GM19438 (cell line): Measurements from ENCODE around the gene PXT1.
"Not testable (repeated sequence)": the region's sequence is repeated elsewhere in the genome, so short reads cannot be mapped to it uniquely, and the experiment has no call there.

ENCODE experiments used
- ATAC-seq: cut with Tn5 transposase; IDR thresholded peaks from one replicate; pipeline ENCODE4 v1.9.1; 2021; ENCODE audit warnings: low read depth; ENCODE audit not compliant: unreplicated experiment

Gene PXT1

GRCh38 chr6:36442671-36443470, at the start of gene PXT1, which contains the start of gene KCTD20:
PXT1 (minus strand) TSS chr6:36442854; CDS start chr6:36426082, 16,772 bp downstream.
KCTD20 (plus strand) TSS chr6:36443000; CDS start chr6:36470098, 27,098 bp downstream.
- ATAC-seq, result peak; percentile 80

GRCh38 chr6:36492092-36492491, 49.4 kb upstream of the PXT1 start:
- no peak for ATAC-seq

- no peak for ATAC-seq
Measured at GRCh38 chr6:36491378-36491965, 48.8 kb upstream of the PXT1 start.

- ATAC-seq, result no peak
Measured at GRCh38 chr6:36489426-36489825, 46.8 kb upstream of the PXT1 start.

- no peak for ATAC-seq
Measured at GRCh38 chr6:36488221-36488620, 45.6 kb upstream of the PXT1 start.

- no peak for ATAC-seq
Measured at GRCh38 chr6:36487698-36488097, 45.0 kb upstream of the PXT1 start.

GRCh38 chr6:36484736-36485135, 42.1 kb upstream of the PXT1 start:
- ATAC-seq, result no peak

GRCh38 chr6:36483326-36483725, 40.7 kb upstream of the PXT1 start:
- ATAC-seq, result not testable (repeated sequence)

GRCh38 chr6:36479256-36479655, 36.6 kb upstream of the PXT1 start:
- ATAC-seq, result no peak

GRCh38 chr6:36478051-36478526, 35.4 kb upstream of the PXT1 start:
- ATAC-seq, result no peak

GRCh38 chr6:36469946-36470345, 27.3 kb upstream of the PXT1 start:
- no peak for ATAC-seq

- ATAC-seq, result no peak
Measured at GRCh38 chr6:36469148-36469661, 26.6 kb upstream of the PXT1 start.

GRCh38 chr6:36467625-36468024, 25.0 kb upstream of the PXT1 start:
- ATAC-seq, result no peak

GRCh38 chr6:36464233-36464632, 21.6 kb upstream of the PXT1 start:
- no peak for ATAC-seq

- ATAC-seq, result no peak
Measured at GRCh38 chr6:36463676-36464075, 21.0 kb upstream of the PXT1 start.

GRCh38 chr6:36461646-36462045, 19.0 kb upstream of the PXT1 start:
- ATAC-seq, result no peak

GRCh38 chr6:36460916-36461315, 18.3 kb upstream of the PXT1 start:
- ATAC-seq, result no peak

- no peak for ATAC-seq
Measured at GRCh38 chr6:36459501-36459900, 16.8 kb upstream of the PXT1 start.

- no peak for ATAC-seq
Measured at GRCh38 chr6:36455486-36456027, 12.9 kb upstream of the PXT1 start.

GRCh38 chr6:36452897-36453296, 10.2 kb upstream of the PXT1 start:
- ATAC-seq, result not testable (repeated sequence)

GRCh38 chr6:36449173-36449572, 6.5 kb upstream of the PXT1 start:
- not testable (repeated sequence) for ATAC-seq
